ENCODE measurements around the gene FBXL17. TPM values are rescaled to one million over a fixed set of nuclear protein-coding genes. Genes with fewer than 3 reads are reported as not detected.

Gene FBXL17
- total RNA-seq, 1 donor from 2014 or later = 11.6 TPM

- no peak overlapping the region for H3K4me3 ChIP-seq (ENCODE audit: low read depth, low read length)
- DNase-seq (ENCODE audit: low read depth) = no peak
- no peaks in the 10 kb centered on the region for H3K27me3 ChIP-seq (ENCODE audit: control insufficient read depth, insufficient read depth, low read length)
- no peaks in the 10 kb centered on the region for H3K36me3 ChIP-seq (ENCODE audit: control insufficient read depth, insufficient read depth, low read length)
- TF ChIP-seq CTCF (IDR thresholded peaks at IDR 0.05; ENCODE audit: insufficient read depth, low read length, poor library complexity, severe bottlenecking) = no peak
Observed at GRCh38 chr5:108341866-108342265, 40.0 kb downstream of the FBXL17 start.

- no peak for DNase-seq (ENCODE audit: low read depth)
- H3K27me3 ChIP-seq (ENCODE audit: control insufficient read depth, insufficient read depth, low read length) = no peaks in the 10 kb centered on the region
- H3K36me3 ChIP-seq (ENCODE audit: control insufficient read depth, insufficient read depth, low read length) = no peaks in the 10 kb centered on the region
- no peak overlapping the region for H3K4me3 ChIP-seq (ENCODE audit: low read depth, low read length)
- no peak for TF ChIP-seq CTCF (IDR thresholded peaks at IDR 0.05; ENCODE audit: insufficient read depth, low read length, poor library complexity, severe bottlenecking)
Observed at GRCh38 chr5:108340131-108340530, 41.8 kb downstream of the FBXL17 start.

GRCh38 chr5:108339220-108339619 is 42.7 kb downstream of the FBXL17 start:
- DNase-seq (ENCODE audit: low read depth) = no peak

GRCh38 chr5:108334225-108334624 is 47.7 kb downstream of the FBXL17 start:
- DNase-seq (ENCODE audit: low read depth) = no peak
- no peak for TF ChIP-seq CTCF (IDR thresholded peaks at IDR 0.05; ENCODE audit: insufficient read depth, low read length, poor library complexity, severe bottlenecking)
- Histone ChIP-seq H3K36me3 (ENCODE audit: control insufficient read depth, insufficient read depth, low read length) (no peaks in the 10 kb centered on the region), H3K4me3 (ENCODE audit: low read depth, low read length) (no peak overlapping the region), H3K27me3 (ENCODE audit: control insufficient read depth, insufficient read depth, low read length) (no peaks in the 10 kb centered on the region)

More at GRCh38 chr5:108339220-108339619, 42.7 kb downstream of the FBXL17 start:
- Histone ChIP-seq H3K27me3 (ENCODE audit: control insufficient read depth, insufficient read depth, low read length) (no peaks in the 10 kb centered on the region), H3K36me3 (ENCODE audit: control insufficient read depth, insufficient read depth, low read length) (no peaks in the 10 kb centered on the region), H3K4me3 (ENCODE audit: low read depth, low read length) (no peak overlapping the region)
- no peak for TF ChIP-seq CTCF (IDR thresholded peaks at IDR 0.05; ENCODE audit: insufficient read depth, low read length, poor library complexity, severe bottlenecking)

- no peak for DNase-seq (ENCODE audit: low read depth)
- no peak for TF ChIP-seq CTCF (IDR thresholded peaks at IDR 0.05; ENCODE audit: insufficient read depth, low read length, poor library complexity, severe bottlenecking)
- H3K27me3 ChIP-seq (ENCODE audit: control insufficient read depth, insufficient read depth, low read length) = no peaks in the 10 kb centered on the region
- H3K36me3 ChIP-seq (ENCODE audit: control insufficient read depth, insufficient read depth, low read length) = no peaks in the 10 kb centered on the region
- H3K4me3 ChIP-seq (ENCODE audit: low read depth, low read length) = no peak overlapping the region
Observed at GRCh38 chr5:108326982-108327381, 54.9 kb downstream of the FBXL17 start.

GRCh38 chr5:108324886-108325285 is 57.0 kb downstream of the FBXL17 start:
- Histone ChIP-seq H3K4me3 (ENCODE audit: low read depth, low read length) (no peak overlapping the region), H3K36me3 (ENCODE audit: control insufficient read depth, insufficient read depth, low read length) (no peaks in the 10 kb centered on the region), H3K27me3 (ENCODE audit: control insufficient read depth, insufficient read depth, low read length) (no peaks in the 10 kb centered on the region)
- TF ChIP-seq CTCF (IDR thresholded peaks at IDR 0.05; ENCODE audit: insufficient read depth, low read length, poor library complexity, severe bottlenecking) = no peak
- no peak for DNase-seq (ENCODE audit: low read depth)

All from kidney epithelial cell (primary cell).